ENCODE results near the gene GRAP2. TPM values are rescaled to one million over a fixed set of nuclear protein-coding genes. Genes with fewer than 3 reads are reported as not detected.

GRAP2 gene
- total and polyA plus RNA-seq, 2 experiments from 2014 or later, result 0.42 TPM; not detected in 1

Small RNA genes within 50 kb of the gene (small RNA-seq; reads per million reads assigned to genes)
- gene RN7SKP210 (ENCODE audit: low replicate concordance), result not detected

Other genes with a start within 250 kb of the GRAP2 start
- gene ENTHD1, start 7.3 kb upstream of the GRAP2 start, total RNA-seq (2014; rRNA removed; shearing (Covaris generic)), result not detected in 2 replicates
- gene ENTHD1, start 7.3 kb upstream of the GRAP2 start, polyA plus RNA-seq (2016; fragmentation: Nextera tagmentation; extraction: Ambion mirVana), result not detected in 2 replicates
- not detected in 2 replicates for gene TMA7B, start 59.3 kb downstream of the GRAP2 start, total RNA-seq (2014; rRNA removed; shearing (Covaris generic))
- not detected in 2 replicates for gene TMA7B, start 59.3 kb downstream of the GRAP2 start, polyA plus RNA-seq (2016; fragmentation: Nextera tagmentation; extraction: Ambion mirVana)
- 13.5 and 15.9 TPM in 2 replicates for gene FAM83F, start 93.9 kb downstream of the GRAP2 start, total RNA-seq (2014; rRNA removed; shearing (Covaris generic))
- 3.5 and 3.7 TPM in 2 replicates for gene FAM83F, start 93.9 kb downstream of the GRAP2 start, polyA plus RNA-seq (2016; fragmentation: Nextera tagmentation; extraction: Ambion mirVana)